NAMALWA (cell line): Measurements from ENCODE around the gene NPSR1.
"Not testable (repeated sequence)": the region's sequence is repeated elsewhere in the genome, so short reads cannot be mapped to it uniquely, and the experiment has no call there.

Experiments
- DNase-seq: peaks from one replicate; pipeline ENCODE4 v3.0.0-alpha.2; 2015; ENCODE audit warnings: low spot score

The NPSR1 gene

GRCh38 chr7:34758111-34758601, 100.1 kb downstream of the NPSR1 start:
- DNase-seq: no peak

- peak; percentile 35 for DNase-seq
Observed at GRCh38 chr7:34759477-34760125, 101.6 kb downstream of the NPSR1 start.

- DNase-seq: no peak
Observed at GRCh38 chr7:34760271-34760670, 102.3 kb downstream of the NPSR1 start.

GRCh38 chr7:34761206-34761605, 103.2 kb downstream of the NPSR1 start:
- no peak for DNase-seq

GRCh38 chr7:34761627-34762026, 103.6 kb downstream of the NPSR1 start:
- DNase-seq: no peak

GRCh38 chr7:34762764-34763163, 104.7 kb downstream of the NPSR1 start:
- no peak for DNase-seq

GRCh38 chr7:34772296-34772938, 114.4 kb downstream of the NPSR1 start:
- DNase-seq: no peak

GRCh38 chr7:34776748-34777358, 118.8 kb downstream of the NPSR1 start:
- DNase-seq: no peak

- no peak for DNase-seq
Observed at GRCh38 chr7:34780546-34780945, 122.5 kb downstream of the NPSR1 start.

GRCh38 chr7:34787586-34787985, 129.6 kb downstream of the NPSR1 start:
- no peak for DNase-seq

- DNase-seq: no peak
Observed at GRCh38 chr7:34806831-34807230, 148.8 kb downstream of the NPSR1 start.

GRCh38 chr7:34807548-34808340, 149.7 kb downstream of the NPSR1 start:
- no peak for DNase-seq

- DNase-seq: not testable (repeated sequence)
Observed at GRCh38 chr7:34814203-34814842, 156.3 kb downstream of the NPSR1 start.

GRCh38 chr7:34821932-34822558, 164.0 kb downstream of the NPSR1 start:
- DNase-seq: no peak

- peak; percentile 69 for DNase-seq
Observed at GRCh38 chr7:34823650-34824258, 165.7 kb downstream of the NPSR1 start.

GRCh38 chr7:34825221-34825620, 167.2 kb downstream of the NPSR1 start:
- no peak for DNase-seq

GRCh38 chr7:34830390-34830789, 172.4 kb downstream of the NPSR1 start:
- DNase-seq: no peak

- DNase-seq: no peak
Observed at GRCh38 chr7:34831436-34831835, 173.4 kb downstream of the NPSR1 start.

GRCh38 chr7:34832020-34832419, 174.0 kb downstream of the NPSR1 start:
- DNase-seq: no peak

- no peak for DNase-seq
Observed at GRCh38 chr7:34835901-34836600, 178.0 kb downstream of the NPSR1 start.
